ENCODE data around the gene NAA20.

DNA sequence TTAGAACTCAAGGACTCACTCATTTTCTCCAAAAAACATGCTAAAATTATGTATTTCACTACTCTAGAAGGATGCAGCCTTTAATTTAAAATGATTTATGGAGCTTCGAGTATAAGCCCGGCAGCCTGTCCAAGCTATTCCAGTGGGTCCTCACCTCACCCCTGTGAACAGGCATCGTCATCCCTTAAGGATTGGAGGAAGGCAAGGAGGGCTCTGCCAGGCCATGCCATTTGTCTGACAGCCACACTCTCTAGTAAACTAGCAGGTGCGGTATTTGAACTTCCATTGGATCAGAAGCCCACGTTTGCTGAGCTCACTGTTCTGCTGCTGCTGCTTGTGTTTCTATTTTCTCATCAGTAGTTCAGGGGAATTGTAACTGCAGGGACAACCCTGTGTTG, 39.8 kb upstream of the NAA20 start:
- TF ChIP-seq, protein P1, sequence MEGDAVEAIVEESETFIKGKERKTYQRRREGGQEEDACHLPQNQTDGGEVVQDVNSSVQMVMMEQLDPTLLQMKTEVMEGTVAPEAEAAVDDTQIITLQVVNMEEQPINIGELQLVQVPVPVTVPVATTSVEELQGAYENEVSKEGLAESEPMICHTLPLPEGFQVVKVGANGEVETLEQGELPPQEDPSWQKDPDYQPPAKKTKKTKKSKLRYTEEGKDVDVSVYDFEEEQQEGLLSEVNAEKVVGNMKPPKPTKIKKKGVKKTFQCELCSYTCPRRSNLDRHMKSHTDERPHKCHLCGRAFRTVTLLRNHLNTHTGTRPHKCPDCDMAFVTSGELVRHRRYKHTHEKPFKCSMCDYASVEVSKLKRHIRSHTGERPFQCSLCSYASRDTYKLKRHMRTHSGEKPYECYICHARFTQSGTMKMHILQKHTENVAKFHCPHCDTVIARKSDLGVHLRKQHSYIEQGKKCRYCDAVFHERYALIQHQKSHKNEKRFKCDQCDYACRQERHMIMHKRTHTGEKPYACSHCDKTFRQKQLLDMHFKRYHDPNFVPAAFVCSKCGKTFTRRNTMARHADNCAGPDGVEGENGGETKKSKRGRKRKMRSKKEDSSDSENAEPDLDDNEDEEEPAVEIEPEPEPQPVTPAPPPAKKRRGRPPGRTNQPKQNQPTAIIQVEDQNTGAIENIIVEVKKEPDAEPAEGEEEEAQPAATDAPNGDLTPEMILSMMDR (IDR thresholded peaks at IDR 0.05; ENCODE audit: insufficient read depth, low read length) = no peak
- TF ChIP-seq POLR2AphosphoS5 (IDR thresholded peaks at IDR 0.05; ENCODE audit: low read depth) = no peak
- no peak for TF ChIP-seq GABPA (IDR thresholded peaks at IDR 0.05; ENCODE audit: low read depth)
- TF ChIP-seq, protein P2, sequence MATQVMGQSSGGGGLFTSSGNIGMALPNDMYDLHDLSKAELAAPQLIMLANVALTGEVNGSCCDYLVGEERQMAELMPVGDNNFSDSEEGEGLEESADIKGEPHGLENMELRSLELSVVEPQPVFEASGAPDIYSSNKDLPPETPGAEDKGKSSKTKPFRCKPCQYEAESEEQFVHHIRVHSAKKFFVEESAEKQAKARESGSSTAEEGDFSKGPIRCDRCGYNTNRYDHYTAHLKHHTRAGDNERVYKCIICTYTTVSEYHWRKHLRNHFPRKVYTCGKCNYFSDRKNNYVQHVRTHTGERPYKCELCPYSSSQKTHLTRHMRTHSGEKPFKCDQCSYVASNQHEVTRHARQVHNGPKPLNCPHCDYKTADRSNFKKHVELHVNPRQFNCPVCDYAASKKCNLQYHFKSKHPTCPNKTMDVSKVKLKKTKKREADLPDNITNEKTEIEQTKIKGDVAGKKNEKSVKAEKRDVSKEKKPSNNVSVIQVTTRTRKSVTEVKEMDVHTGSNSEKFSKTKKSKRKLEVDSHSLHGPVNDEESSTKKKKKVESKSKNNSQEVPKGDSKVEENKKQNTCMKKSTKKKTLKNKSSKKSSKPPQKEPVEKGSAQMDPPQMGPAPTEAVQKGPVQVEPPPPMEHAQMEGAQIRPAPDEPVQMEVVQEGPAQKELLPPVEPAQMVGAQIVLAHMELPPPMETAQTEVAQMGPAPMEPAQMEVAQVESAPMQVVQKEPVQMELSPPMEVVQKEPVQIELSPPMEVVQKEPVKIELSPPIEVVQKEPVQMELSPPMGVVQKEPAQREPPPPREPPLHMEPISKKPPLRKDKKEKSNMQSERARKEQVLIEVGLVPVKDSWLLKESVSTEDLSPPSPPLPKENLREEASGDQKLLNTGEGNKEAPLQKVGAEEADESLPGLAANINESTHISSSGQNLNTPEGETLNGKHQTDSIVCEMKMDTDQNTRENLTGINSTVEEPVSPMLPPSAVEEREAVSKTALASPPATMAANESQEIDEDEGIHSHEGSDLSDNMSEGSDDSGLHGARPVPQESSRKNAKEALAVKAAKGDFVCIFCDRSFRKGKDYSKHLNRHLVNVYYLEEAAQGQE (IDR thresholded peaks at IDR 0.05; ENCODE audit: insufficient replicate concordance, low read depth) = no peak
- TF ChIP-seq SPI1 (IDR thresholded peaks at IDR 0.05; ENCODE audit: borderline replicate concordance, low read depth) = no peak
